ENCODE data around the gene RAB23.
A peak's percentile ranks its signal among the peaks of the same experiment; 100 is the strongest.

RAB23 gene

GRCh38 chr6:57177545-57178265 lies 44.4 kb downstream of the RAB23 start:
- DNase-seq, result no peak

- no peak for DNase-seq
Observed at GRCh38 chr6:57174511-57174907, 47.6 kb downstream of the RAB23 start.

GRCh38 chr6:57173886-57174510 lies 48.1 kb downstream of the RAB23 start:
- no peak for DNase-seq

- peak; percentile 19 for DNase-seq
Observed at GRCh38 chr6:57173056-57173885, 48.8 kb downstream of the RAB23 start.

- peak; percentile 36 for DNase-seq
Observed at GRCh38 chr6:57172136-57173055, 49.7 kb downstream of the RAB23 start, which contains the start of gene BAG2. Gene BAG2, plus strand, starts transcription at chr6:57172326. Its CDS starts 372 bp downstream, at chr6:57172698.

GRCh38 chr6:57165080-57165479 lies 57.0 kb downstream of the RAB23 start:
- no peak for DNase-seq

GRCh38 chr6:57163956-57164355 lies 58.2 kb downstream of the RAB23 start:
- DNase-seq, result no peak

GRCh38 chr6:57162516-57162915 lies 59.6 kb downstream of the RAB23 start:
- no peak for DNase-seq

GRCh38 chr6:57162028-57162427 lies 60.1 kb downstream of the RAB23 start:
- no peak for DNase-seq

GRCh38 chr6:57159127-57159526 lies 63.0 kb downstream of the RAB23 start:
- no peak for DNase-seq

- no peak for DNase-seq
Observed at GRCh38 chr6:57158658-57159057, 63.4 kb downstream of the RAB23 start.

GRCh38 chr6:57147955-57148858 lies 73.9 kb downstream of the RAB23 start:
- no peak for DNase-seq

- DNase-seq, result no peak
Observed at GRCh38 chr6:57147401-57147800, 74.7 kb downstream of the RAB23 start.

- DNase-seq, result no peak
Observed at GRCh38 chr6:57143690-57144089, 78.4 kb downstream of the RAB23 start.

GRCh38 chr6:57142178-57142525 lies 80.0 kb downstream of the RAB23 start:
- DNase-seq, result no peak

- DNase-seq, result no peak
Observed at GRCh38 chr6:57141451-57142177, 80.5 kb downstream of the RAB23 start.

- no peak for DNase-seq
Observed at GRCh38 chr6:57138026-57138425, 84.1 kb downstream of the RAB23 start.

GRCh38 chr6:57137350-57137749 lies 84.8 kb downstream of the RAB23 start:
- DNase-seq, result no peak

All from DMS79 treated with DMSO at 0.1 percent for 48 hours (cell line).